CD4-positive, alpha-beta memory T cell (primary cell): ENCODE data around the gene NOD2. TPM values are rescaled to one million over a fixed set of nuclear protein-coding genes. Genes with fewer than 3 reads are reported as not detected.

Source experiments
- CTCF ChIA-PET: fragments of 350-600 bp; sonication (Branson Sonifier 250); formaldehyde crosslinking; loops from one replicate; lab custom pipeline; 2021; ENCODE audit warnings: inconsistent platforms; ENCODE audit not compliant: partially characterized antibody; lab: Charles Lee
- POLR2A ChIA-PET: fragments of 350-600 bp; sonication (Branson Sonifier 250); formaldehyde crosslinking; loops from one replicate; lab custom pipeline; 2021; ENCODE audit not compliant: partially characterized antibody; lab: Charles Lee
- DNase-seq, 5 donors: peaks; one replicate each; pipeline versions ENCODE4 v3.0.0 to v3.0.0-alpha.2; 2020 to 2022; ENCODE audit warnings: mixed read lengths in 1 of 5
- H3K27ac ChIP-seq: one replicate; pipeline ENCODE4 v1.7.0; 2013; ENCODE audit warnings: low read depth, low read length
- H3K27me3 ChIP-seq: 2 replicates; pipeline ENCODE4 v1.7.0; 2013; ENCODE audit warnings: mild to moderate bottlenecking, low read length, moderate library complexity; ENCODE audit not compliant: insufficient read depth
- H3K36me3 ChIP-seq: 2 replicates; pipeline ENCODE4 v1.7.0; 2013; ENCODE audit warnings: mild to moderate bottlenecking, low read length, moderate library complexity; ENCODE audit not compliant: insufficient read depth
- H3K4me1 ChIP-seq: 2 replicates; pipeline ENCODE4 v1.7.0; 2013; ENCODE audit warnings: mild to moderate bottlenecking, low read length, moderate library complexity; ENCODE audit not compliant: insufficient read depth
- H3K4me3 ChIP-seq, 2 donors: one replicate each; pipeline ENCODE4 v1.7.0; 2013; ENCODE audit warnings: low read length in 2 of 2, mild to moderate bottlenecking in 1 of 2
- H3K9me3 ChIP-seq, 2 donors: one replicate each; pipeline ENCODE4 v1.7.0; 2013; ENCODE audit warnings: low read length in 2 of 2, control low read depth in 1 of 2; ENCODE audit not compliant: control insufficient read depth in 1 of 2
- H3K27ac Mint-ChIP-seq, 7 donors: one replicate each; pipeline ENCODE4 v1.8.0; 2020 to 2021; ENCODE audit warnings: mixed read lengths in 7 of 7, mild to moderate bottlenecking in 6 of 7, inconsistent platforms in 3 of 7, moderate library complexity in 3 of 7
- H3K27me3 Mint-ChIP-seq, 2 donors: one replicate each; pipeline ENCODE4 v1.8.0; 2020 to 2021; ENCODE audit warnings: mixed read lengths in 2 of 2
- H3K36me3 Mint-ChIP-seq, 2 donors: one replicate each; pipeline ENCODE4 v1.8.0; 2020 to 2021; ENCODE audit warnings: mixed read lengths in 2 of 2, inconsistent platforms in 1 of 2, mild to moderate bottlenecking in 1 of 2
- H3K4me1 Mint-ChIP-seq, 4 donors: one replicate each; pipeline ENCODE4 v1.8.0; 2020 to 2021; ENCODE audit warnings: mixed read lengths in 4 of 4, mild to moderate bottlenecking in 1 of 4
- H3K4me3 Mint-ChIP-seq, 8 donors: one replicate each; pipeline ENCODE4 v1.8.0; 2020 to 2021; ENCODE audit warnings: mixed read lengths in 8 of 8, mild to moderate bottlenecking in 7 of 8, moderate library complexity in 6 of 8, inconsistent platforms in 3 of 8
- H3K9me3 Mint-ChIP-seq, 8 donors: one replicate each; pipeline ENCODE4 v1.8.0; 2020 to 2021; ENCODE audit warnings: mixed read lengths in 8 of 8, mild to moderate bottlenecking in 5 of 8, inconsistent platforms in 3 of 8, moderate library complexity in 1 of 8
- intact Hi-C: fragments of 100-400 bp; cut with micrococcal nuclease; formaldehyde crosslinking; loops from one replicate; pipeline ENCODE4 v1.15.1; 2023
- polyA plus RNA-seq, 2 donors: library from polyadenylated mRNA; unstranded; fragments of 300-500 nt; fragmentation: Illumina TruSeq; gene quantifications; one replicate each; pipeline ENCODE4 v1.2.3, GENCODE V29; 2021
- total RNA-seq, 2 experiments: library from RNA; stranded (reverse); gene quantifications; one replicate each; pipeline ENCODE4 v1.2.3, GENCODE V29; 2021

The NOD2 gene
- total and polyA plus RNA-seq, 4 experiments from 2014 or later: 2.2 to 10.9 (median 6.7) TPM

DNA sequence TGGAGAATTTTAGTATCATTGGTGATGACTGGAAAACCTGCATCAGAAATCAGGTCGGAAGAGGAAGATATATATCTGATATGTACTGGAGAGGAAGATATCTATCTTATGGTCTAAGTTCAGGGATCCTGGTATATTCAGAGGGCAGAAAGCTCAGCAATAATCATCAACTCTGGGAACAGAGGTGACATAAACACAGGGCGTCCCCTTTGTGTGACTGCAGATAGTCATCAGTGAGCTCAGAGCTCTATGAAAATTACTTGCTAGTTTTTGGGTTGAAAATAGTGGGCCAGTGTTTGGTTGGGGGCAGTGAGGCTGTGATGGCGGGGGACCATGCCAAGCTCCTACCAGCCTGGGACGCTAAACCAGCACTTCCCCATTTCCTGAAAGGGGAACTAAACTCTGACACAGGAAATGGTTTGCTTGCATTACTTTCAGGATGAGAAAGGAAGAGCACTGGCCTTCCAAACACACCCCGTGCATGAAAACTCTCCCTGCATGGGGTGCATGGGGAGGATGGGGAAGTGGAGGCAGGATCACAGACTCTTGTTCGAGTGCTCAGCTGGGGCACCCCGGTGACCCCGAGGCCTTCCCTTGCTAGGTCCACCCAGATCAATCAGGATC, 15.8 kb downstream of the NOD2 start:
- peak overlapping the region; percentile 71 to 92 (median 86) for H3K27ac Mint-ChIP-seq
- peaks cover 0 to 15% (median 13%) of the 10 kb centered on the region in 8 donors for H3K9me3 Mint-ChIP-seq
- ChIA-PET CTCF (interaction anchor here (0.7 to 2.5 kb wide), 10 partner anchors 12 to 444 kb away, joined by 3 to 10 read pairs (median 4); no protein-coding TSS in a partner anchor), POLR2A (interaction anchor here (1.1 to 2.5 kb wide), 13 partner anchors 11 to 42 kb away, joined by 3 to 20 read pairs (median 7); partner anchors contain the start of genes CYLD and SNX20)
- H3K27me3 Mint-ChIP-seq: no peaks in the 10 kb centered on the region
- Histone ChIP-seq H3K36me3 (peaks cover 6% of the 10 kb centered on the region), H3K4me1 (peaks cover 26% of the 10 kb centered on the region), H3K27me3 (no peaks in the 10 kb centered on the region), H3K4me3 (no peak overlapping the region), H3K27ac (peak overlapping the region; percentile 32), H3K9me3 (peaks cover under 1 to 4% of the 10 kb centered on the region in 2 donors)
- H3K4me3 Mint-ChIP-seq: peak overlapping the region in 7 of 8 donors; percentile 35 to 66 (median 57)
- intact Hi-C loops: no loop called here
- peaks cover 37 to 60% (median 48%) of the 10 kb centered on the region in 4 donors for H3K4me1 Mint-ChIP-seq
- H3K36me3 Mint-ChIP-seq: peaks cover 24 to 51% of the 10 kb centered on the region in 2 donors
- DNase-seq: no peak

GRCh38 chr16:50709980-50710379, 16.6 kb downstream of the NOD2 start:
- CTCF ChIA-PET: interaction anchor here (1.3 to 2.5 kb wide), 2 partner anchors 11 to 34 kb away, joined by 5 to 10 read pairs; no protein-coding TSS in a partner anchor
- Mint-ChIP-seq H3K4me1 (peaks cover 34 to 57% (median 47%) of the 10 kb centered on the region in 4 donors), H3K27me3 (no peaks in the 10 kb centered on the region)

DNA sequence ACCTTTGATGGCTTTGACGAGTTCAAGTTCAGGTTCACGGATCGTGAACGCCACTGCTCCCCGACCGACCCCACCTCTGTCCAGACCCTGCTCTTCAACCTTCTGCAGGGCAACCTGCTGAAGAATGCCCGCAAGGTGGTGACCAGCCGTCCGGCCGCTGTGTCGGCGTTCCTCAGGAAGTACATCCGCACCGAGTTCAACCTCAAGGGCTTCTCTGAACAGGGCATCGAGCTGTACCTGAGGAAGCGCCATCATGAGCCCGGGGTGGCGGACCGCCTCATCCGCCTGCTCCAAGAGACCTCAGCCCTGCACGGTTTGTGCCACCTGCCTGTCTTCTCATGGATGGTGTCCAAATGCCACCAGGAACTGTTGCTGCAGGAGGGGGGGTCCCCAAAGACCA, 17.6 kb downstream of the NOD2 start:
- no peaks in the 10 kb centered on the region for H3K27me3 Mint-ChIP-seq
- H3K4me3 ChIP-seq: no peak overlapping the region
- H3K27me3 ChIP-seq: no peaks in the 10 kb centered on the region
- no peak for DNase-seq
- H3K27ac ChIP-seq: no peak overlapping the region
- H3K4me1 Mint-ChIP-seq: peaks cover 29 to 47% (median 38%) of the 10 kb centered on the region in 4 donors
- peaks cover 26% of the 10 kb centered on the region for H3K4me1 ChIP-seq
- H3K9me3 ChIP-seq: no peaks in the 10 kb centered on the region
- H3K27ac Mint-ChIP-seq: peak overlapping the region in 1 of 7 donors; percentile 60
- H3K9me3 Mint-ChIP-seq: peaks cover 0 to 2% (median 0%) of the 10 kb centered on the region in 8 donors
- ChIA-PET CTCF (interaction anchor here (1.3 kb wide), 1 partner anchor 46 kb away, joined by 3 read pairs; no protein-coding TSS in a partner anchor), POLR2A (interaction anchor here (1.7 kb wide), 1 partner anchor 30 kb away, joined by 5 read pairs; the partner anchor contains the start of gene SNX20)
- peaks cover 11 to 47% of the 10 kb centered on the region in 2 donors for H3K36me3 Mint-ChIP-seq
- intact Hi-C loops: no loop called here
- peaks cover 10% of the 10 kb centered on the region for H3K36me3 ChIP-seq
- H3K4me3 Mint-ChIP-seq: no peak overlapping the region

More at GRCh38 chr16:50709980-50710379, 16.6 kb downstream of the NOD2 start:
- Histone ChIP-seq H3K27me3 (no peaks in the 10 kb centered on the region), H3K4me3 (no peak overlapping the region), H3K36me3 (peaks cover 6% of the 10 kb centered on the region), H3K27ac (no peak overlapping the region), H3K4me1 (peaks cover 26% of the 10 kb centered on the region), H3K9me3 (no peaks in the 10 kb centered on the region)
- H3K27ac Mint-ChIP-seq: peak overlapping the region; percentile 26 to 64 (median 49)
- POLR2A ChIA-PET: interaction anchor here (1.6 to 2.5 kb wide), 5 partner anchors 15 to 43 kb away, joined by 5 to 17 read pairs (median 7); partner anchors contain the start of genes CYLD and SNX20
- intact Hi-C loops: no loop called here
- no peak for DNase-seq
- H3K4me3 Mint-ChIP-seq: peak overlapping the region in 2 of 8 donors; percentile 4 to 20
- peaks cover 19 to 53% of the 10 kb centered on the region in 2 donors for H3K36me3 Mint-ChIP-seq
- H3K9me3 Mint-ChIP-seq: peaks cover 0 to 8% (median 6%) of the 10 kb centered on the region in 8 donors

- DNase-seq: no peak
- no peak overlapping the region for H3K4me3 Mint-ChIP-seq
- H3K27me3 Mint-ChIP-seq: no peaks in the 10 kb centered on the region
- POLR2A ChIA-PET: no interaction called here
- Histone ChIP-seq H3K27ac (no peak overlapping the region), H3K36me3 (peaks cover 12% of the 10 kb centered on the region), H3K9me3 (no peaks in the 10 kb centered on the region), H3K4me1 (peaks cover 26% of the 10 kb centered on the region), H3K27me3 (no peaks in the 10 kb centered on the region), H3K4me3 (no peak overlapping the region)
- CTCF ChIA-PET: no interaction called here
- H3K36me3 Mint-ChIP-seq: peaks cover 11 to 53% of the 10 kb centered on the region in 2 donors
- intact Hi-C loops: no loop called here
- H3K27ac Mint-ChIP-seq: peak overlapping the region in 3 of 7 donors; percentile 41 to 60 (median 52)
- H3K9me3 Mint-ChIP-seq: peaks cover 0 to 2% (median 0%) of the 10 kb centered on the region in 8 donors
- peaks cover 26 to 41% (median 34%) of the 10 kb centered on the region in 4 donors for H3K4me1 Mint-ChIP-seq
Observed at GRCh38 chr16:50711862-50712559, 18.6 kb downstream of the NOD2 start.

DNA sequence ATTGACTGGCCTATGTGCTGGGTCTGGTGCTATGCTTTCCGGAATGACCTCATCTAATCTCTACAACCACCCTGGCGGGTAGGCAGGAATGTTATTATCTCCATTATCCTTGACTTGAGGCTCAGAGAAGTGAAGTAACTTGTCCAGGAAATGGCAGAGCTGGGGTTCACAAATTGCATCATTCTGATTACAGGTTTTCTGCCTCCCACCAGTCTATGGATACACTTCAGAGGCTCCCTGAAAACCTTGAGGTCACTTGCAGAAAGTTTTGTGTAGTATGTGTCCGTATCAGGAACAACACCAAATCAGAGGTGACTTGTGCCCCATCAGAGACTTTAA, 19.1 kb downstream of the NOD2 start:
- H3K4me3 Mint-ChIP-seq: no peak overlapping the region
- no peaks in the 10 kb centered on the region for H3K27me3 Mint-ChIP-seq
- intact Hi-C loops: no loop called here
- Histone ChIP-seq H3K4me3 (no peak overlapping the region), H3K27me3 (no peaks in the 10 kb centered on the region), H3K9me3 (no peaks in the 10 kb centered on the region), H3K4me1 (peaks cover 26% of the 10 kb centered on the region), H3K36me3 (peaks cover 12% of the 10 kb centered on the region), H3K27ac (no peak overlapping the region)
- H3K27ac Mint-ChIP-seq: peak overlapping the region in 2 of 7 donors; percentile 52 to 60
- no peak for DNase-seq
- no peaks in the 10 kb centered on the region for H3K9me3 Mint-ChIP-seq
- ChIA-PET POLR2A (no interaction called here), CTCF (no interaction called here)
- H3K4me1 Mint-ChIP-seq: peaks cover 22 to 38% (median 31%) of the 10 kb centered on the region in 4 donors
- H3K36me3 Mint-ChIP-seq: peaks cover 7 to 54% of the 10 kb centered on the region in 2 donors

DNA sequence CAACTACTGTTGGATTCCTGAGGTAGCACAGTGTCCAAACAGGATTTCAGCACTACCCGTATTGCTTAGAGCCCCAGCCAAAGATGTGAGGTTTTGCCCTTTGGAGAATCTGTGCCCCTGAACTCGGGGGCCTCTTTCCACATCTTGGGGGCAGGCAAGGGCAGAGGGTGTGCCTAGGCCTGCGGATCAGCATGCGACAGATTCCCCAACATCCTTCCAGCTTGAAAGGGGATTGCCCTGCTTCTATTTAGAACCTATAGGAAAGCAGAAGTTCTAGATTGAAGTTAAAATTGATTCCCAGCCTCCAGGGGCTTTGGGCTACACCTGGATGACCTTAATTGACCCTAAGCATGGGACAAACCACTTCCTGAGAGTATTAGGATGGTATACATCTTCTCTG, 19.6 kb downstream of the NOD2 start:
- Histone ChIP-seq H3K4me3 (no peak overlapping the region), H3K4me1 (peaks cover 23% of the 10 kb centered on the region), H3K27me3 (no peaks in the 10 kb centered on the region), H3K9me3 (no peaks in the 10 kb centered on the region), H3K27ac (no peak overlapping the region), H3K36me3 (peaks cover 12% of the 10 kb centered on the region)
- DNase-seq: no peak
- CTCF ChIA-PET: interaction anchor here (1.3 to 2.0 kb wide), 2 partner anchors 10 to 93 kb away, joined by 3 to 8 read pairs; no protein-coding TSS in a partner anchor
- H3K27me3 Mint-ChIP-seq: no peaks in the 10 kb centered on the region
- peak overlapping the region in 1 of 7 donors; percentile 56 for H3K27ac Mint-ChIP-seq
- H3K4me1 Mint-ChIP-seq: peaks cover 18 to 36% (median 28%) of the 10 kb centered on the region in 4 donors
- intact Hi-C loops: no loop called here
- POLR2A ChIA-PET: no interaction called here
- no peak overlapping the region for H3K4me3 Mint-ChIP-seq
- H3K36me3 Mint-ChIP-seq: peaks cover 4 to 51% of the 10 kb centered on the region in 2 donors
- no peaks in the 10 kb centered on the region for H3K9me3 Mint-ChIP-seq
